Right renal pelvis (tissue), 4 donors: ENCODE data around the gene DET1. TPM values are rescaled to one million over a fixed set of nuclear protein-coding genes. Genes with fewer than 3 reads are reported as not detected.
"Not testable (repeated sequence)": the region's sequence is repeated elsewhere in the genome, so short reads cannot be mapped to it uniquely, and the experiment has no call there.

ENCODE experiments used
- DNase-seq, 4 donors: peaks; one replicate each; pipeline ENCODE4 v3.0.0-alpha.2; 2013; ENCODE audit warnings: low read depth in 4 of 4, low spot score in 3 of 4, missing footprints in 1 of 4
- polyA plus RNA-seq, 4 donors: library from polyadenylated mRNA; unstranded; fragments of 120-200 nt; gene quantifications; one replicate each; pipeline ENCODE4 v1.2.1, GENCODE V29; 2013; ENCODE audit not compliant: insufficient read length in 4 of 4

DET1 gene
- polyA plus RNA-seq, 4 donors, result 12.0 to 15.0 (median 14.5) TPM

DNA sequence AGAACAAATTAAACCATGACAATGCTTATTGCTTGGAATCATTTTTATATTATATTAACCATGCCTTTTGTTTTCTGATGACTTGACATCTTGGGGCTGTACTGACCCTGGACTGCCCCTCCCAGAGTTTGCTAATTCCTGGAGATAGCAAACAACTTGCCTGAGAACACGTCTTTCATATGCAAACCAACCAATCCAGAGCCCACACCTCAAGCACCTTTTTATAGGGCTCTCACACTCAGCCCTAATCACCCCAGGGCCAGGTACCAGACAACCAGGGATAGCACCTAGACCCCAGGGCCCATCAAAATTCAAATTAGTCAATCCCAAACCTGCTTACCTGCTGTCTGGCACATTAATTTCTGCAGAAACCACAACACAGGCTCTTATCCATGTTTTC, 42.0 kb downstream of the DET1 start:
- DNase-seq, result no peak

DNA sequence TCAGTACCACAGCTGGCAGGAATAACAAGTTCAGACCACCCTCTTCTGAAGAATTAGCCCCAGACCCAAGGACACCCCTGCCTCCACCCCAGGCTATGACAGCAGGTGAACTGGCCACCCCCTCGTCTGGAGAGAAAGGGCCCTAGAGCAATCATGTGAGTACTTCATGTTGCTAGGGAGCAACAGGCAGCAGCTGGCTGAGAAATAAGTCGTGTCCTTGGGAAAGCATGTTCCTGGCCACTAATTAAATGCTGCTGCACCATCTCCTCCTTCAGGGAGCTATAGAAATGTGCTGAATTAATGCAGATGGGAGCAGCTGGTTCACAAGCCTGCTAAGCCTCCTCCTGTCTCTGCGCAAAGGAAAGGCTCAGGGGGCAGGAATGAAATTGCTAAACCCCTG, 47.5 kb downstream of the DET1 start:
- peak in 1 of 4 donors; percentile 20 for DNase-seq

DNA sequence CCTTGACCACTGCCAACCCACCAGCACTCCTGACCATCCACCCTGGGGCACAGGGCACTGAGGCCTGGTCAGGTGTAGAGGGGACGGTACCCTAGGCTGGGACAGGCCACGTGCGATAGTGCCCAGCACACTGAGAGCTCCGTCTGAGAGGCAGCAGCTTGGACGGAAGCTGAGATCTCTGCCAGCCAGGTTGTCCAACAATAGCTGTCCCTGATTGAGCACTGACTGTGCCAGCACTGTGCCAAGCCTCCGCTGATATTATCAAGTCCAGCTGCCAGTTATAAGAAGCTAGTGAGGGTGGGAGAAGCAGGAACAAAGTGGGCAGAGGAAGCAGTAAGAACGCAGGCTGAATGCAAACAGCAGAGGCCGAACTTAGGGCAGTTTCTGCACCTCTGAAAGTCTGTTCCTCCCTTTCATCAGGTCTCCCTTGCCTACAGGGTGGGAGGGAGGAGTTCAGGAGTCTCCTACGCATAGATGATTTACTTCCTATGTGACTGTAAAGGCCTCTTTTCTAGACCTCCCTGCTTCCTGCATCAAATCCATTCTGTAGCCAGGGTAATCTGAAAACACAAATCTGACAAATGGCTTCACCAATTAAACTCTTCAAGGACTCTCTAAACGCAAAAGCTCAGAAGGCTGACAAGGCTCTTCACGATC, 49.2 kb downstream of the DET1 start:
- no peak for DNase-seq

DNA sequence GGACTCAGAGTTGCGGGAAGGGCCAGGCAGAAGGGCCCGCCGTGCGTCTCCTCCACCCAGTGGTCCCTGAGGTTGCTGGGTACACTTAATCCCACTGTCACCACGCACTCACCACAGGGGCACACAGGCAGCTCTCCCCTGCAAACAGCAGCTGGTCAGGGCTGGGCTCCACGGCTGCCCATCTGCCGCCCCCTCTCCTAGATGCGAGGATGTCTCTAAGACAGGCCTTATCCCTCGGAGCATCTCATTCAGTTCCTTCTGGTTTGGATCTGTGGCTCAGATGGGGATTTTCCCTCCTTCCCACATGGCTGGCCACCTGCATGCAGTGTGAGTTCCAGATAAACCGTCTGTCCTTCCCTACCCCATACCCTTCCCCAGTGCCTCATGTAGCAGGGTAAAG, 52.6 kb downstream of the DET1 start:
- DNase-seq, result no peak

DNA sequence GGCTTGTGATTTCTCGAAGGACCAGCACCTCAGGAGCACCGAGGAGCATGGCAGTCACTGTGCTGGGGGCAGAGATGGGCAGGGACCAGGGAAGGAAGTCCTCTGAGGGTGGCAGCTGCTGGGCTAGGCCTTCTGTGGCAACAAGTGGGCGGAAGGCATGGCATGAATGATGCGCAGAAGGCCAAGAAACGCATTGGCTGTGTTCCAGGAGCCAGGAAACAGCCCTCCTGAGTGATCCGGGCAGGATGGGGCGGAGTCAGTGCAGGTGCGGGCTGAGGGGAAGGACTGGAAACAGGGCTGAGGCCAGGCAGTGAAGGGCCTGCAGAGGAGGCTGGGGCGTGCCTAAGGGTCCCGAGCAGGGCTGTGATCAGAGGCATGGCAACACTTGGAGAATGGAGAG, 55.3 kb downstream of the DET1 start:
- DNase-seq, result no peak

DNA sequence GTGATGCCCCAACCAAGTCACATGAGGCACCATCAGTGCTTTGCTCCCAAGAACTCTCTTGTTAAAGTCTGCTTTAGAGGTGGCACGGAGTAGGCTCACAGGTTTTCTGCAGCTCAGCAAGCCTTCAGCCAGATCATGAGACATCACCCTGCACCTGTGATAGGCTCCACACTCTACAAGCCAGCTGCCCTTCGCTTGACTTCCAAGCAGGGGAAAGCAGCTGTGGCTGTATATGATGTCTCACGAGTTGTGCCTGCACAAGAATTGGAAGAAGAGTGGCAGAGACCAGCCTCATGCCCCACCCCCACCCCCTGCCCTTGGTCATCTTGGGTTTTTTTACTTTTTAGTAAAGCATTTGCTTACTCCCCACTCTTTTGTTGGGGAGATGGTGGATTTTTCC, 56.4 kb downstream of the DET1 start:
- no peak for DNase-seq

DNA sequence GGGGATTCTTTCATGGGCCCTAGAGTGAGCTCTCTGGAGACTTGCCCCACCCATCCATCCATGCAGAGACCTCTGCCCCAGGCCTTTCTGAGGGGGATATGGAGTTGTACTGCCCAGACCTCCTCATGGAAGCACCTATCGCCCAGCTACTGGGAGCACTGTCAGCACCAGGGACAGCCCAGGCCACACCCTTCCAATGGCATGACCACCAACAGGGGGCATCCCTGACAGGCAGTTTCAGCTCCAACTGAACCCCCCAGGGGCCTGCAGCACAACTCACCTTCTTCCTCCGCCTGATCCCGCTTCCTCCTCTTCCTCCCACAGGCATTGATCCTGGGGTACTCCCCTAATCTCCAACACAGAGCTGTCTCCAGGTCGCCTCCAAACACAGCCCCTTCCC, 57.2 kb downstream of the DET1 start:
- DNase-seq, result no peak

DNA sequence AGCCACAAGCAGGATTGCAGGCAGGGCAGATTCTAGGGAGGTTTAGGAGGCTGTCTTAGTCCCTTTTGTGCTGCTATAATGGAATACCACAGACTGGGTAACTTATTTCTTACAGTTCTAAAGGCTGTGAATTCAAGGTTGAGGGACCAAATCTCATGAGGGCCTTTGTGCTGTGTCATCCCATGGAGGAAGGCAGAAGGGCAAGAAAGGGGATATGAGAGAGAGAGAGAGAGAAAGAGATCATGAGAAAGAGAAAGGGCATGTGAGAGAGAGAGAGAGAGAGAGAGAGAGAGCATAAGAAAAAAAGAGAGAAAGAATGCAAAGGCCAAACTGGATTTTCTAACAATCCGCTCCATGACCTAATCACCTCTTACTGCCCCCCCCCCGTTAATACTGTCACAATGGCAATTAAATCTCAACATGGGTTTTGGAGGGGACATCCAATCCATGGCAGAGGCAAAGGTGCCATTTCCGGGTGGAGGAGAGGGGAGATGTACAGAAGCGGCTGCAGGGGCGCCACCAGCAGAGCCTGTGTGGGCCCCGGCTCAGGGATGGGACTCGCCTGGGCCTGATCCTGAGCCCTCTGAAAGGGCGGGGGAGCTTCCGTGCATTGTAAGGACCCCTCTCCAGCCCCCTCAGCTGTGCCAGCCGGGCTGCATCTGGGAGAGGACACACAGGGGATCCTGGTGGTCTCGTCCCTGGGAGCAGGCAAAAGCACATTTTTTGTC, 58.5 kb downstream of the DET1 start:
- DNase-seq, result no peak

DNA sequence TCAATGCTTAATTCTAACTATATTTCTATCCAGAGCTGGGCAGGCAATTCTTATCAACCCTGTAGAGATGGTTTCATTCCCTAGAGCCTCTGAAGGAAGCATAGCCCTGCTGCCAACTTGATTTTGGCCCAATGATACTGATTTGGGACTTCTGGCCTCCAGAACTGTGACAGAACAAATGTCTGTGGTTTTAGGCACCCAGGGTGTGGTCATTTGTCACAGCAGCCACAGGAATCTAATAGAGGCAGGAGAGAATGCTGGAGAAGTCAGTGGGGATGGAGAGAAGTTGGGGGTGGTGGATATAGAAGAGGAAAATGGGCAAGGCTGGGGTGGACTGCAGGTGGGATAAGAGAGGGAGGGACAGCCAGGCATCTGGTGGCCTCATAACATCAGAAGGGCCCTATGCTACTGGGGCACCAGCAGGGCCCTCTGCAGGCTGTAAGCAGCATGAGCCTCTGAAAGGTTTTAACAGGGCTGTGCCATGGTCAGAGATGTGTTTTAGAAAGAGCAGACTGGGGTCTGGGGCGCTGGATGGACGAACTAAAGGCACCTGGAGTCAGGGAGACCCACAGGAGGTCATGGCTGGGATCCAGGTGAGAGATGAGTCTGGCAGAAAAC, 59.2 kb downstream of the DET1 start:
- DNase-seq, result no peak

DNA sequence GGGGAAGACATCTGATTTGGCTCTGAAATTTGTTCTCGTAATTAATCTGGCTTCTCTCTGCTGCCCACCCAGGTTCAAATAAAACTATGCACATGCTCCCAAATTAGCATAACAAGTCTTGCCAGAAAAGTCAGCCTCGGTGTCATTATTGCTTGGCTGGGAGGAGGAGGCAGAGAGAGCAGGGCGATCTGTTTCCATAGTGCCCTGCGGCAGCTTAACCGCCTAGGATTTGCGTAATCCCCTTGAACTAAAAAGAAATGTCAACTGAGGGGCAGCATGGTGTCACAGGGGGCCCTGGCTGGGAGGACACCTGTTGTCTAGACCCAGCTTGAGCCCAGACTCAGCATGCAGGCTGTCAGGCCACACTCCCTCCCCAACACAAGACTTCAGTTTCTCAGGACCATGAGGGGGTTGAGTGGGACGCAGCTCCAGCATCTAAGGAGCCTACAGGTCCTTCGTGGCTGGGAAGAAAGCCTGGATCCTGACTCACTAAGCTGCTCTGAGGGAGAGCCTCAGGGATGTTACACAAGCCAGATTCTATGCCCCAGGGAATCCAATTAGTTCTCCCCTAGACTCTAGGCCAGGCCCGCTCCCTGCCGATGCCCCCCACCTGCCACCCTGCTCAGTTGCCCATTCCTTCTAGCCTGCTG, 61.7 kb downstream of the DET1 start:
- peak in 1 of 4 donors; percentile 62 for DNase-seq

DNA sequence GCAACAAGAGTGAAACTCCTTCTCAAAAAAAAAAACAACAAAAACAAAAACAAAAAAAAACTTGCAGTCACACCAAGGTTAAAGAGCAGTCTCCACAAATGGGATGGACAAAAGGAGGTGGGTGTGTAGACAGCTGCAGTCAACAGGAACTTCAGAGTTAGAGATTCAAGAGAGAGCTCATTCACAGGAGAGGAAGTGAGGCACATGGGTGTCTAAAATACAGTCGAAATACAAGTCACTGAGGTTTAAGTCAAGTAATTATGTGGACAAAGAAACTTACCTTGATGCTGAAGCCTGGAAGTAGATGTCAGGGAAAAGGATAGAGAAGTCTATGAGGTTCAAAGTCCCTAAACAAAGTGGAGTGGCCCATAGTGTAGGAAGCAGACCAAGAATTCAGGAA, 64.2 kb downstream of the DET1 start:
- no peak for DNase-seq

DNA sequence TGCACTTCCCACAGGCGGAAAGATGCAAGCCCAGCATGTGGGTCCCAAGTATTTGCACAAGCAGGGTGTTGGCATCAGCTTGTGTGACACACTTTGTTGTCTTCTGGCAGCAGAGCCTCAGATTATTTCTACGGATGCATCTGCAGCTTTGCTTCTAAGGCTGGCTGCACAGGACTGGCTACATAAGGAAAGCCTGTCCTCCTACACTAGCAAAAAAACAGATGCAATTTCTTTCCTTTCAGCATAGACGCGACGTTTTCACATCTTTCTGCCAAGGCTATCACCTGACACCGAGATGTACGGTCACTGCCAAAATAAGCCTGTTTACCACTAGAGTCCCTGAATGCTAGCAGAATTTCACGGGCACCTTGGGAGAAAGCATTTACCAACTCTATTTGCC, 65.5 kb downstream of the DET1 start:
- DNase-seq, result no peak

DNA sequence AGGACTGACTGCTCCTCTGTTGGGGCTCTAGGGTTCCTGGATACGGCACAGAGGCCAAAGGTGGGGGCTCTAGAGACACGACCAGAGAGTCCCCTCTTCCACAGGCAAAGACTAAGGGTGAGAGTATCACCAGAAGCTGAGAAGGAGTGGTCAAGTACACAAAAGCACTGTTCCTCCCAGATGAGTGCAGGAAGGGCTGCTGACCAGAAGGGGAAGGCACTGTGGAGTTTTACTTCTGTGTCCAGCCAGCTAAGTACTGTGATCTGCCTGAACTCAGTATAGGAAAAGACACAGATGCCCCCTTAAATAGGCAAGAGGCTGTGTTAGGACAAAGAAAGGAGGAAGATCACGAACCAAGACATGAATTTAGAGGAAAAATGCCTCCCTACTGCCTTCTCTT, 67.3 kb downstream of the DET1 start:
- no peak for DNase-seq

DNA sequence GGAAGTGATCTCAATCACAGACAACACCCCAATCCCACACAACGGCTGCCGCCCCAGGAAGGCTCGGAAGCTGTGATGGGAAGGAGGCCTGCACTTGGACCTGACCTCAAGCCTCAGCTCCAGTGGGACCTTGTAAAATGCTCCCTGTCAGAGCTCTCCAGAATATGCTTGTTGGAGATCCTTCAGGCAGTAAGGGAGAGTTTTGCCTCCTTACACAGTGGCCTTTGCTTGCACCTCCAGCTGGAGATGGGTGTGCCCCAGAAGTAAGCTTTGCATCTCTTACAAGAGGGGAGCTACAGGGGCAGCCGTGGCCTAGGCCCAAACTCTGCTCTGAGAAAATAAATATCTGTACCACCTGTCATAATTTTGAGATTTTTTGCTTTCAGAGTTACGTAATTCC, 68.6 kb downstream of the DET1 start:
- no peak for DNase-seq

DNA sequence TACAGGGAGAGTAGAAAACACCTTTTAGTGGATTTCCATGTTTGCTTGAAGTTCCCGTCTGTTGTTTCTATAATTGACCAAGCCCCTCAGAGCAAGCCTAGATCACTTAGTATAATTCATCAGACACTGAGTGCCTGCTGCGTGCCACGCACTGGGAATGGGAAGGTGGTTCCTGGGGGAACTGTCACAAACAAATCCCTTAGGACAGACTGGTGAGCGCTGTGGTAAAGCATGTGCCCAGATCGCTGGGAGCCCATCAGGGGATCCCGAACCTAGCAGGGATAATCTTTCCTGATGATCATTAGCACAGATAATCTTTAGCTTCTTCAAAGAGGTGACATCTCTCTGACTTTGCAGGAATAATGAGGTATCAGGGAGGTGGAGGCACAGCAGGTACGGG, 69.4 kb downstream of the DET1 start:
- DNase-seq, result no peak

DNA sequence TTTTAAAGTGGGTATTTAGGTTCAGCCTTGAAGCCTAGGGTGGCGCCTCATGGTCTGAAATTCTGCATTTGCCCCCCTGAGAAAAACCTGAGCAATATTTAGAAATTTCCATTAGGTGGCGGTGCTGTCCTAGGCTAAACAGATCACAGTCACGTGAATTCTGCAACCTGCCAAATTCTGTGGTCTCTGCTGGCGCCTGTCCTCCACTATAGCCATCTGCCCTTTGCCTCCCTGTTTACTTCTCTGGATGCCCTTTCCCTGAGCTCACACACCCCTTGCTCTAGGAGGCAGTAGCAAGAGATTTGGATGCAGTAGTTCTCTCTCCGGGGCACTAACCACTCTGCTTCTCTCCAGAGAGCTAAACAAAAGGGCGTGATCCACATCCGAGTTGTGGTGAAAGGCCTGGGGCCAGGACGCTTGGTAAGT, 69.8 kb downstream of the DET1 start:
- no peak for DNase-seq

DNA sequence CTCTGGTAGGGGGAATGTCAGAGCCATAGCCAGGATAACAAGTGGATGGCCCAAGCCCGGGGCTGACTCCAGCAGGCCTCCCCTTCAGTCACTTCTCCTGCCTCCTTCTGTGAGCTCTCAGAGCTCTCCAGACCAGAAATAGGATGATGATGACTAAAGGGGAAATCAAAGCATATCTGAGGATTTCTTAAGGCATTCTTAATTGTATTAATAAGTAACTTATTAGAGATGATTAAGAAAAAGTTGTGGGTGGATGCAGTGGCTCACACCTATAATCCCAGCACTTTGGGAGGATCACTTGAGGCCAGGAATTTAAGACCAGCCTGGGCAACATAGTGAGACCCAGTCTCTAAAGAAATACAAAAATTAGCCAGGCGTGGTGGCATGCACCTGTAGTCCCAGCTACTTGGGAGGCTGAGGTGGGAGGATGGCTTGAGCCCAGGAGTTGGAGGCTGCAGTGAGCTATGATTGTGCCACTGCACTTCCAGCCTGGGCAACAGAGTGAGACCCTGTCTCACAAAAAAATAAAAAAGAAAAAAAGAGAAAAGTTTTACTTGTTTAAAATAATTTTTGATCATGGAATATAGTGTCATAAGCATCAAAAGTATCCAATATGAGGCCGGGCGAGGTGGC, 72.7 kb downstream of the DET1 start:
- not testable (repeated sequence) for DNase-seq

DNA sequence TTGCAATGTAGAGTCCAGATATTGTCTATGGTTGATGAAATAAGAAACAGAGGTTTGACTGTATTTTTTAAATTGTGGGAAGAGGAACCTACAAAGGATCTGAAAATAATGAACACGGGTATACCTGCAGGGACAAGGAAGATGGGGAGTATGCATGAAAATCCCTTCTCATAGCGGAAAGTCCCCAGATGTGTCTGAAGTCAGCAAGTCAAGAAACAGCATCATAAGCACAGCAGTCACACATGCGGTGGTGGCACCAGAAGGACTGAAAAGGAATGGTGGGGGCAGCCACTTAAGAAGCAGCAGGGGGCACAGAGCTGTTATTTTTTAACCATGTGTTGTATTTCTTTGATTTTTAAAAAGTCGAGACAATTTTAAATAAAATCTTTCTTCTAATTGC, 74.3 kb downstream of the DET1 start:
- DNase-seq, result no peak

DNA sequence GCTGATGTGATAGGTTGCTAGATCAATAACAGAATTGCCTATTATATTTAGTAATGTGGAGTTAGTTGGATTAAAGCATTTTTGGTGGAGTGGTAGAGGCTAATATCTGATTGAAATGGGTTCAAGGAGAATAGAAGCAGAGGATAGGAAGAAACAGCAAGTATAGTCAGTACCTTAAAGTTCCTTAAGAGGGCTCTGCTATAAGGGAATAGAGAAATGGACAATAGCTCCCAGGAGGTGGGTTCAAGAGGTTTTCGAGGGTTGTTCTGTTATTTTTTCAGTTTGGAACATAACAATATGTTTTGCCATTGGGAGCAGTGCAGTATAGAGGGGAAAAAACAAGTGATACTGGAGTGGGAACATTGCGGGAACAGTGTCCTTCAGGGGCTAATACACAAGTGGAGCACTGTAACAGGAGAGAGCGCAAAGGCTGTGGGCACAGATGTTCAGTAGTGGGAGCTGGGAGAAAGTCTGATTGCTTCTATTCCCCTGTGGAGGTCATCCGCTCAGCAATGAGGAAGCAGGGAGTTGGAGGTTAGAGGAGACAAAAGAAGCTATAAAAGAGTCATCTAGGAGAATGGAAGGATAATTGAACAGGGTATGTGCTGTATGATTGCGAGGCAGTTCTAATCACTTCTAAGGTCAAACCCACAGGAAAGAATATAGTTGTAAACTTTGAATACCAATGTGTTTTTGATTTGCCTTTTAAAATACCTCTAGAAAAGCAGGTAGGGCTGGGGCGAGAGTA, 75.7 kb downstream of the DET1 start:
- DNase-seq, result no peak

DNA sequence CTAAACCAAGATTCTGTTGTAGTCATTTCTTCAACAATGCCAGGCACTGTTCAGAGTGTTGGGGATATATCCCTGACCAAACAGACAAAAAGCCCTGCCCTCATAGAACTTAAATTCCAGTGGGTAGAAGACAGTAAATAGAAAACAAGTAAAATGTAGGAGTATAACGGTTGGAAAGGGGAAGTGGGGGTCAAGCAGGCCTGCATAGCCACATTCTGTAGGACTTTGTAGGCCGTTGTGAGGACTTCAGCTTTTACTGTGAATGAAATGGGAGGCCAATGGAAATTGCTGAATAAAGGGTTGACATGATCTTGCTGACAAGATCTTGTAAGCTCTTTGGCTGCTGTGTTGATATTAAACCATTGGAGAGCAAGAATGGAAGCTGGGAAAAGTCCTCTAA, 77.2 kb downstream of the DET1 start:
- DNase-seq, result no peak
